Mesenchymal stem cell (in vitro differentiated cells and primary cell): Measurements from ENCODE around the gene SEC63.
"Not testable (repeated sequence)": the region's sequence is repeated elsewhere in the genome, so short reads cannot be mapped to it uniquely, and the experiment has no call there.

Experiments
- DNase-seq: peaks from one replicate; pipeline ENCODE4 v3.0.0-alpha.2; 2013
- H2AFZ ChIP-seq: one replicate; pipeline ENCODE4 v1.6.1; 2013; ENCODE audit warnings: low read depth, mild to moderate bottlenecking, control low read depth, inconsistent platforms, low read length, moderate library complexity
- H2AK5ac ChIP-seq: 2 replicates; pipeline ENCODE4 v1.6.1; 2013; ENCODE audit warnings: low read length, moderate library complexity, mild to moderate bottlenecking, inconsistent platforms; ENCODE audit not compliant: severe bottlenecking
- H2BK120ac ChIP-seq: one replicate; pipeline ENCODE4 v1.6.1; 2013; ENCODE audit warnings: low read depth, mild to moderate bottlenecking, inconsistent platforms, low read length, moderate library complexity
- H2BK12ac ChIP-seq, 2 experiments: one replicate each; pipeline ENCODE4 v1.6.1; 2013; ENCODE audit warnings: inconsistent platforms in 2 of 2, low read length in 2 of 2, mild to moderate bottlenecking in 2 of 2, moderate library complexity in 2 of 2, control low read depth in 1 of 2
- H2BK15ac ChIP-seq: one replicate; pipeline ENCODE4 v1.6.1; 2013; ENCODE audit warnings: mild to moderate bottlenecking, low read depth, inconsistent platforms; ENCODE audit not compliant: poor library complexity, severe bottlenecking
- H2BK5ac ChIP-seq: 2 replicates; pipeline ENCODE4 v1.6.1; 2013; ENCODE audit warnings: low read depth, mild to moderate bottlenecking, low read length, control low read depth, inconsistent platforms; ENCODE audit not compliant: poor library complexity, severe bottlenecking
- H3K14ac ChIP-seq, 2 experiments: one replicate each; pipeline ENCODE4 v1.6.1; 2013; ENCODE audit warnings: inconsistent platforms in 2 of 2, low read length in 2 of 2, control low read depth in 1 of 2, mild to moderate bottlenecking in 1 of 2, moderate library complexity in 1 of 2
- H3K18ac ChIP-seq, 2 experiments: one replicate each; pipeline ENCODE4 v1.6.1; 2013; ENCODE audit warnings: inconsistent platforms in 2 of 2, low read length in 2 of 2, control low read depth in 1 of 2, low read depth in 1 of 2, mild to moderate bottlenecking in 1 of 2
- H3K23ac ChIP-seq, 2 experiments: one replicate each; pipeline ENCODE4 v1.6.1; 2013; ENCODE audit warnings: inconsistent platforms in 2 of 2, low read length in 2 of 2, mild to moderate bottlenecking in 2 of 2, moderate library complexity in 2 of 2, control low read depth in 1 of 2
- H3K27ac ChIP-seq: 2 replicates; pipeline ENCODE4 v1.5.1; 2013; ENCODE audit warnings: mild to moderate bottlenecking, moderate library complexity, low read length, control low read depth, inconsistent platforms; ENCODE audit not compliant: poor library complexity, severe bottlenecking
- H3K27me3 ChIP-seq, 2 experiments: 2 replicates each; pipeline versions ENCODE4 v1.6.1 to v1.7.0; 2013; ENCODE audit warnings: low read length in 2 of 2, mild to moderate bottlenecking in 2 of 2, moderate library complexity in 2 of 2, control low read depth in 1 of 2, inconsistent platforms in 1 of 2; ENCODE audit not compliant: control insufficient read depth in 1 of 2, insufficient read depth in 1 of 2
- H3K36me3 ChIP-seq, 2 experiments: 2 replicates each; pipeline versions ENCODE4 v1.6.1 to v1.7.0; 2013; ENCODE audit warnings: low read length in 2 of 2, control low read depth in 1 of 2, inconsistent platforms in 1 of 2, low read depth in 1 of 2, mild to moderate bottlenecking in 1 of 2; ENCODE audit not compliant: insufficient read depth in 2 of 2, control insufficient read depth in 1 of 2
- H3K4ac ChIP-seq, 2 experiments: one replicate each; pipeline ENCODE4 v1.6.1; 2013; ENCODE audit warnings: inconsistent platforms in 2 of 2, low read length in 2 of 2, mild to moderate bottlenecking in 2 of 2, moderate library complexity in 2 of 2, control low read depth in 1 of 2, low read depth in 1 of 2
- H3K4me1 ChIP-seq: 2 replicates; pipeline ENCODE4 v1.6.1; 2013; ENCODE audit warnings: low read depth, low read length, control low read depth; ENCODE audit not compliant: control insufficient read depth, insufficient read depth
- H3K4me2 ChIP-seq: 2 replicates; pipeline ENCODE4 v1.6.1; 2013; ENCODE audit warnings: low read length, mild to moderate bottlenecking, inconsistent platforms; ENCODE audit not compliant: poor library complexity, severe bottlenecking
- H3K4me3 ChIP-seq, 2 experiments: 2 replicates each; pipeline versions ENCODE4 v1.5.1 to v1.7.0; 2013; ENCODE audit warnings: low read length in 2 of 2, mild to moderate bottlenecking in 2 of 2, control low read depth in 1 of 2, low read depth in 1 of 2; ENCODE audit not compliant: insufficient read depth in 1 of 2
- H3K79me1 ChIP-seq: replicated peaks from 2 replicates; pipeline ENCODE4 v1.6.1; 2013; ENCODE audit warnings: mild to moderate bottlenecking, control low read depth, low read length, inconsistent platforms; ENCODE audit not compliant: poor library complexity, severe bottlenecking
- H3K9ac ChIP-seq: 2 replicates; pipeline ENCODE4 v1.7.0; 2013; ENCODE audit warnings: mild to moderate bottlenecking, low read length, moderate library complexity
- H3K9me3 ChIP-seq: 2 replicates; pipeline ENCODE4 v1.7.0; 2013; ENCODE audit warnings: mild to moderate bottlenecking, low read length; ENCODE audit not compliant: control insufficient read depth
- H4K8ac ChIP-seq: one replicate; pipeline ENCODE4 v1.6.1; 2013; ENCODE audit warnings: inconsistent platforms, mild to moderate bottlenecking, low read length, moderate library complexity
- H4K91ac ChIP-seq: one replicate; pipeline ENCODE4 v1.6.1; 2013; ENCODE audit warnings: mild to moderate bottlenecking, low read length, inconsistent platforms
- WGBS: methylation state at CpG from one replicate; pipeline ENCODE4 v1.1.7; 2013; ENCODE audit warnings: mixed read lengths; 5-methylcytosine and 5-hydroxymethylcytosine counted together

Gene SEC63

GRCh38 chr6:107871512-107871911 lies 86.5 kb downstream of the SEC63 start:
- not testable (repeated sequence) for H3K23ac ChIP-seq, H2BK5ac ChIP-seq, H3K9ac ChIP-seq, H3K79me1 ChIP-seq, H3K18ac ChIP-seq, H3K27ac ChIP-seq, H3K4me1 ChIP-seq, H3K9me3 ChIP-seq, DNase-seq, H4K8ac ChIP-seq, H3K4me2 ChIP-seq, H3K4ac ChIP-seq, H4K91ac ChIP-seq, H2BK120ac ChIP-seq, H2BK15ac ChIP-seq, H2AK5ac ChIP-seq, H3K4me3 ChIP-seq, H3K27me3 ChIP-seq, H2BK12ac ChIP-seq, H3K14ac ChIP-seq, H2AFZ ChIP-seq
- WGBS, result 98% methylated on average over 1 of the region's 1 CpG
- H3K36me3 ChIP-seq, result peaks cover 10 to 64% of the 10 kb centered on the region in 2 experiments

GRCh38 chr6:107871016-107871415 lies 87.0 kb downstream of the SEC63 start:
- Histone ChIP-seq H3K36me3 (peaks cover 13 to 64% of the 10 kb centered on the region in 2 experiments), H3K4me2 (no peak overlapping the region), H4K8ac (no peak overlapping the region), H2BK12ac (no peak overlapping the region), H3K9ac (no peak overlapping the region), H3K23ac (no peak overlapping the region), H3K4me3 (no peak overlapping the region), H2BK5ac (no peak overlapping the region), H3K27ac (no peak overlapping the region), H2BK15ac (no peak overlapping the region), H3K9me3 (no peaks in the 10 kb centered on the region), H3K4me1 (peaks cover 5% of the 10 kb centered on the region), H3K27me3 (no peaks in the 10 kb centered on the region), H2BK120ac (no peak overlapping the region), H3K14ac (no peak overlapping the region), H3K18ac (no peak overlapping the region), H2AK5ac (no peak overlapping the region), H3K79me1 (peaks cover 9% of the 10 kb centered on the region), H3K4ac (no peak overlapping the region), H4K91ac (no peak overlapping the region), H2AFZ (no peak overlapping the region)
- no peak for DNase-seq
- WGBS, result 94% methylated on average over 3 of the region's 4 CpGs

- H3K79me1 ChIP-seq, result peaks cover 9% of the 10 kb centered on the region
- H3K4me2 ChIP-seq, result no peak overlapping the region
- H4K91ac ChIP-seq, result no peak overlapping the region
- no peak overlapping the region for H3K4ac ChIP-seq
- no peak overlapping the region for H2BK15ac ChIP-seq
- no peak overlapping the region for H3K9ac ChIP-seq
- H3K4me1 ChIP-seq, result peaks cover 5% of the 10 kb centered on the region
- no peak overlapping the region for H3K27ac ChIP-seq
- H2AFZ ChIP-seq, result no peak overlapping the region
- H3K18ac ChIP-seq, result no peak overlapping the region
- no peaks in the 10 kb centered on the region for H3K27me3 ChIP-seq
- no peak overlapping the region for H3K4me3 ChIP-seq
- H2AK5ac ChIP-seq, result no peak overlapping the region
- no peak overlapping the region for H2BK120ac ChIP-seq
- no peak for DNase-seq
- H3K14ac ChIP-seq, result no peak overlapping the region
- H3K23ac ChIP-seq, result no peak overlapping the region
- no peak overlapping the region for H2BK5ac ChIP-seq
- no peaks in the 10 kb centered on the region for H3K9me3 ChIP-seq
- H4K8ac ChIP-seq, result no peak overlapping the region
- H3K36me3 ChIP-seq, result peaks cover 12 to 64% of the 10 kb centered on the region in 2 experiments
- no peak overlapping the region for H2BK12ac ChIP-seq
- 100% methylated on average over 1 of the region's 1 CpG for WGBS
Measured at GRCh38 chr6:107870381-107870780, 87.6 kb downstream of the SEC63 start.

DNA sequence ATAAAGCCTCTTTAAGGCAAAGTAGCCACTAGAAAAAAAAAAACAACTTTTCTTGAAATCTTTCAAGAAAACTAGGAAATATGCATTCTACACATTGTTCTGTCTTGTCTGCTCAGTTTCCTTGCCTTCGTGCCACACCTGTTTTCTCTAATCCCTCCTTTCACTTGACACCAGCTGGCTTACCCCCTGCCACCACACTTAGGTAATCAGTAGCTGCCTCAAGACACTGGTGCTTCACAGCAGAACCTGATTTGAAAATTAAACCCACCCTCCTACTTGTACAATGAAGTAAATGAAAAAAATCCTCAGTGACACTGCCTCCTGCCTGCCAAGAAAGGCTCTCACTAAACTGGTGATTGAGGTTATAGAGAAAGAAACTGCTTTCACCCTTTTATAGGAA lies 88.1 kb downstream of the SEC63 start:
- Histone ChIP-seq H3K23ac (no peak overlapping the region), H4K8ac (no peak overlapping the region), H3K36me3 (peaks cover 7 to 59% of the 10 kb centered on the region in 2 experiments), H2AFZ (no peak overlapping the region), H2AK5ac (no peak overlapping the region), H3K27ac (no peak overlapping the region), H3K14ac (no peak overlapping the region), H4K91ac (no peak overlapping the region), H3K9ac (no peak overlapping the region), H2BK15ac (no peak overlapping the region), H3K4me2 (no peak overlapping the region), H3K4me3 (no peak overlapping the region), H2BK120ac (no peak overlapping the region), H3K4me1 (peaks cover 5% of the 10 kb centered on the region), H2BK12ac (no peak overlapping the region), H2BK5ac (no peak overlapping the region), H3K27me3 (no peaks in the 10 kb centered on the region), H3K9me3 (no peaks in the 10 kb centered on the region), H3K4ac (no peak overlapping the region), H3K79me1 (peaks cover 3% of the 10 kb centered on the region), H3K18ac (no peak overlapping the region)
- WGBS, result 4% methylated on average over 1 of the region's 1 CpG
- DNase-seq, result no peak
